MCF 10A (cell line): ENCODE measurements around the gene TCF12. TPM values are rescaled to one million over a fixed set of nuclear protein-coding genes. Genes with fewer than 3 reads are reported as not detected.

Source experiments
- BruUV-seq: library from RNA; stranded (reverse); fragments of 400-500 nt; replicated peaks from 2 replicates; lab custom pipeline; 2021; lab: Mats Ljungman, UMichigan
- CTCF ChIA-PET: fragments of 300-600 bp; sonication (Branson Sonifier 250); formaldehyde crosslinking; extraction: SDS; loops from one replicate; lab custom pipeline; 2021; ENCODE audit warnings: antibody characterized with exemption, inconsistent platforms; lab: Yijun Ruan, JAX
- POLR2A ChIA-PET: fragments of 300-600, 350-650 bp; sonication (Branson Sonifier 250); formaldehyde crosslinking; extraction: SDS; loops from one replicate; lab custom pipeline; 2020; ENCODE audit warnings: antibody characterized with exemption, inconsistent platforms; lab: Yijun Ruan, JAX
- DNase-seq: peaks from one replicate; pipeline ENCODE4 v3.0.0-alpha.2; 2018; ENCODE audit not compliant: unreplicated experiment
- H3K27ac Mint-ChIP-seq: one replicate; pipeline ENCODE4 v1.8.0; 2022; ENCODE audit warnings: mild to moderate bottlenecking, low read depth, mixed read lengths; ENCODE audit not compliant: unreplicated experiment
- H3K27me3 Mint-ChIP-seq: one replicate; pipeline ENCODE4 v1.8.0; 2022; ENCODE audit warnings: mixed read lengths; ENCODE audit not compliant: insufficient read depth, unreplicated experiment
- H3K36me3 Mint-ChIP-seq: one replicate; pipeline ENCODE4 v1.8.0; 2022; ENCODE audit warnings: mild to moderate bottlenecking, moderate library complexity, mixed read lengths; ENCODE audit not compliant: insufficient read depth, unreplicated experiment
- H3K4me1 Mint-ChIP-seq: one replicate; pipeline ENCODE4 v1.8.0; 2022; ENCODE audit warnings: mixed read lengths; ENCODE audit not compliant: insufficient read depth, unreplicated experiment
- H3K4me3 Mint-ChIP-seq: one replicate; pipeline ENCODE4 v1.8.0; 2022; ENCODE audit warnings: mild to moderate bottlenecking, moderate library complexity, mixed read lengths; ENCODE audit not compliant: unreplicated experiment
- H3K9me3 Mint-ChIP-seq: one replicate; pipeline ENCODE4 v1.8.0; 2022; ENCODE audit warnings: mixed read lengths; ENCODE audit not compliant: unreplicated experiment
- CTCF ChIP-seq: fragments of 200-600 bp; IDR thresholded peaks from one replicate; pipeline ENCODE4 v1.8.0; 2022; ENCODE audit warnings: antibody characterized with exemption, mild to moderate bottlenecking; ENCODE audit not compliant: unreplicated experiment
- intact Hi-C: fragments of 100-400 bp; cut with micrococcal nuclease; formaldehyde crosslinking; loops from 2 replicates; pipeline ENCODE4 v1.14.1; 2022
- total RNA-seq: library from RNA; stranded (reverse); gene quantifications from 2 replicates; pipeline ENCODE4 v1.2.3, GENCODE V29; 2022

The TCF12 gene
- total RNA-seq, 1 experiment from 2014 or later: 140 TPM

GRCh38 chr15:56991017-56991416 is 72.6 kb downstream of the TCF12 start:
- intact Hi-C loops: no loop called here
- no peak for DNase-seq
- H3K27me3 Mint-ChIP-seq: no peaks in the 10 kb centered on the region
- CTCF ChIA-PET: interaction anchor here (0.8 kb wide), 1 partner anchor 12 kb away, joined by 4 read pairs; no protein-coding TSS in a partner anchor
- H3K4me1 Mint-ChIP-seq: peaks cover 19% of the 10 kb centered on the region
- H3K27ac Mint-ChIP-seq: peak overlapping the region; percentile 44
- POLR2A ChIA-PET: interaction anchor here (0.7 to 1.8 kb wide), 5 partner anchors 13 to 222 kb away, joined by 3 to 7 read pairs (median 3); no protein-coding TSS in a partner anchor
- no peak for TF ChIP-seq CTCF
- no peaks in the 10 kb centered on the region for H3K9me3 Mint-ChIP-seq
- H3K36me3 Mint-ChIP-seq: no peaks in the 10 kb centered on the region
- no peak overlapping the region for H3K4me3 Mint-ChIP-seq
- BruUV-seq: no TSS peak

- no peak for TF ChIP-seq CTCF
- no TSS peak for BruUV-seq
- ChIA-PET POLR2A (interaction anchor here (1.1 kb wide), 1 partner anchor 120 kb away, joined by 3 read pairs; no protein-coding TSS in a partner anchor), CTCF (interaction anchor here (1.0 kb wide), 1 partner anchor 13 kb away, joined by 3 read pairs; no protein-coding TSS in a partner anchor)
- no peak overlapping the region for H3K27ac Mint-ChIP-seq
- peaks cover 22% of the 10 kb centered on the region for H3K4me1 Mint-ChIP-seq
- H3K36me3 Mint-ChIP-seq: no peaks in the 10 kb centered on the region
- no peaks in the 10 kb centered on the region for H3K9me3 Mint-ChIP-seq
- intact Hi-C loops: no loop called here
- H3K4me3 Mint-ChIP-seq: no peak overlapping the region
- DNase-seq: no peak
- H3K27me3 Mint-ChIP-seq: no peaks in the 10 kb centered on the region
These were observed 74.3 kb downstream of the TCF12 start for GRCh38 chr15:56992725-56993124.

- DNase-seq: no peak
- Mint-ChIP-seq H3K4me3 (no peak overlapping the region), H3K36me3 (no peaks in the 10 kb centered on the region), H3K9me3 (no peaks in the 10 kb centered on the region), H3K27me3 (no peaks in the 10 kb centered on the region), H3K27ac (peak overlapping the region; percentile 72), H3K4me1 (peaks cover 20% of the 10 kb centered on the region)
- no peak for TF ChIP-seq CTCF
- POLR2A ChIA-PET: no interaction called here
- intact Hi-C loops: no loop called here
- no TSS peak for BruUV-seq
- CTCF ChIA-PET: no interaction called here
These were observed 75.8 kb downstream of the TCF12 start for GRCh38 chr15:56994280-56994679.

- Mint-ChIP-seq H3K4me1 (peaks cover 8% of the 10 kb centered on the region), H3K27ac (no peak overlapping the region), H3K9me3 (no peaks in the 10 kb centered on the region), H3K27me3 (no peaks in the 10 kb centered on the region), H3K36me3 (no peaks in the 10 kb centered on the region), H3K4me3 (no peak overlapping the region)
- POLR2A ChIA-PET: interaction anchor here (1.1 to 1.3 kb wide), 2 partner anchors 10 to 12 kb away, joined by 3 to 4 read pairs; no protein-coding TSS in a partner anchor
- DNase-seq: peak; percentile 8
- intact Hi-C loops: no loop called here
- TF ChIP-seq CTCF: no peak
- CTCF ChIA-PET: interaction anchor here (0.5 to 0.7 kb wide), 2 partner anchors 10 to 61 kb away, joined by 3 read pairs; no protein-coding TSS in a partner anchor
- no TSS peak for BruUV-seq
These were observed 77.6 kb downstream of the TCF12 start for GRCh38 chr15:56996093-56996492.
